ENCODE measurements around the gene TNFRSF13B. TPM values are rescaled to one million over a fixed set of nuclear protein-coding genes. Genes with fewer than 3 reads are reported as not detected.
"Not testable (repeated sequence)": the region's sequence is repeated elsewhere in the genome, so short reads cannot be mapped to it uniquely, and the experiment has no call there.

The TNFRSF13B gene
- total and polyA plus RNA-seq, 12 donors, result not detected

- no peaks in the 10 kb centered on the region for H3K27me3 ChIP-seq
- no peak overlapping the region for H3K27ac ChIP-seq
- intact Hi-C loops (cut with DNase I), result no loop called here
- H3K36me3 ChIP-seq, result no peaks in the 10 kb centered on the region
- DNase-seq (no peak), ATAC-seq (no peak)
- H3K4me3 ChIP-seq, result no peak overlapping the region
- no peak for TF ChIP-seq CTCF (IDR thresholded peaks at IDR 0.05)
- 63 to 66% methylated on average over 1 of the region's 1 CpG for WGBS, 2 donors
- H3K4me1 ChIP-seq, result peaks cover 0 to 32% (median 6%) of the 10 kb centered on the region in 9 donors
- H3K9me3 ChIP-seq, result no peaks in the 10 kb centered on the region
These were observed 14.5 kb upstream of the TNFRSF13B start for GRCh38 chr17:16986391-16986790.

- Histone ChIP-seq H3K4me1 (peaks cover 0 to 6% (median 0%) of the 10 kb centered on the region in 9 donors), H3K4me3 (no peak overlapping the region), H3K36me3 (no peaks in the 10 kb centered on the region), H3K27ac (no peak overlapping the region), H3K27me3 (peaks cover 0 to 6% (median 0%) of the 10 kb centered on the region in 7 donors), H3K9me3 (no peaks in the 10 kb centered on the region)
- intact Hi-C loops (cut with DNase I), result no loop called here
- ATAC-seq (no peak), DNase-seq (no peak)
- 85 to 92% methylated on average over 5 of the region's 5 CpGs for WGBS, 2 donors
- TF ChIP-seq CTCF (IDR thresholded peaks at IDR 0.05), result no peak
These were observed 10.0 kb upstream of the TNFRSF13B start for GRCh38 chr17:16981928-16982327.

GRCh38 chr17:16980813-16981731 lies 9.2 kb upstream of the TNFRSF13B start:
- no peak for TF ChIP-seq CTCF (IDR thresholded peaks at IDR 0.05)
- Histone ChIP-seq H3K36me3 (no peaks in the 10 kb centered on the region), H3K27ac (no peak overlapping the region), H3K9me3 (no peaks in the 10 kb centered on the region), H3K4me3 (no peak overlapping the region), H3K27me3 (peaks cover 0 to 6% (median 0%) of the 10 kb centered on the region in 7 donors), H3K4me1 (peaks cover 0 to 8% (median 0%) of the 10 kb centered on the region in 9 donors)
- DNase-seq, result no peak
- peak in 1 of 8 donors; percentile 14 for ATAC-seq
- intact Hi-C loops (cut with DNase I), result no loop called here
- WGBS, 2 donors, result 75 to 81% methylated on average over 26 of the region's 26 CpGs

GRCh38 chr17:16980061-16980460 lies 8.1 kb upstream of the TNFRSF13B start:
- Histone ChIP-seq H3K4me1 (peaks cover 0 to 8% (median 0%) of the 10 kb centered on the region in 9 donors), H3K9me3 (no peaks in the 10 kb centered on the region), H3K27ac (no peak overlapping the region), H3K4me3 (no peak overlapping the region), H3K36me3 (no peaks in the 10 kb centered on the region), H3K27me3 (peaks cover 0 to 6% (median 0%) of the 10 kb centered on the region in 7 donors)
- DNase-seq (no peak), ATAC-seq (no peak)
- TF ChIP-seq CTCF (IDR thresholded peaks at IDR 0.05), result no peak
- intact Hi-C loops (cut with DNase I), result no loop called here
- WGBS, 2 donors, result 81 to 87% methylated on average over 8 of the region's 8 CpGs

- ATAC-seq; H3K4me1 ChIP-seq; intact Hi-C loops (cut with DNase I); H3K27me3 ChIP-seq; H3K27ac ChIP-seq; H3K36me3 ChIP-seq; H3K4me3 ChIP-seq; H3K9me3 ChIP-seq; DNase-seq: not testable (repeated sequence)
- WGBS, 2 donors, result 94 to 98% methylated on average over 6 of the region's 6 CpGs
These were observed 7.4 kb upstream of the TNFRSF13B start for GRCh38 chr17:16979237-16979823.
